A549 treated with CpdA at 1 μM for 4 hours (cell line): Measurements from ENCODE around the gene U2AF1L4. TPM values are rescaled to one million over a fixed set of nuclear protein-coding genes. Genes with fewer than 3 reads are reported as not detected.

Experiments used
- total RNA-seq: library from RNA; stranded (reverse); fragments of 200-300 nt; extraction: Qiagen RNA extraction; gene quantifications from 5 replicates; pipeline ENCODE4 v1.2.3, GENCODE V29; 2022; ENCODE audit warnings: low read depth

U2AF1L4 gene
- 26.6 to 28.4 TPM (median 27.0 TPM) in 5 replicates for total RNA-seq

DNA sequence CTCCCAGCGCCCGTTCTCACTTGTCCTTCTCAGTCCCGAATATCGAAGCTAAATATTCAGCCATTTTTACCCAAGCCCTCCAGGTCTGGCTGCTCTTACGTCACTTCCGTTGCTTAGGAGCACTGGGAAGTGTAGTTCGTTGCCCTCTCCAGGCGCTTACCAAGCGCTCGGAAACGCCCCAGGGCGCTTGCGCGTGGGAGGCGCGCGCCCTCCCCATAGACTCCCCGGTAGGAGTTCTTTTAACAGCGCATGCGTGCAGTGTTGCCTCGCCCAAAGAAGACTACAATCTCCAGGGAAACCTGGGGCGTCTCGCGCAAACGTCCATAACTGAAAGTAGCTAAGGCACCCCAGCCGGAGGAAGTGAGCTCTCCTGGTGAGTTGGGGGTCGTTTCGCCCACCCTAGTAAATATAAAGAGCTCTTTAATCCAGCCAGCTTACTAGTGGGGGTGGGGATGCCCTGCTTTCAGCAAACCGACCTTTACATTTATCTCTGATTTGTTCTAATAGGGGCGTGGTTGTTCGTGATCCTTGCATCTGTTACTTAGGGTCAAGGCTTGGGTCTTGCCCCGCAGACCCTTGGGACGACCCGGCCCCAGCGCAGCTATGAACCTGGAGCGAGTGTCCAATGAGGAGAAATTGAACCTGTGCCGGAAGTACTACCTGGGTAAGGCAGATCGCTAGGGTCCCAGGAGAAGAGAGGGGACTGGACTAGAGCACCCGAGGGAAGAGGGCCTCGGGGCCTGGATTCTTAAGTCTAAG, at the start of gene U2AF1L4, which contains the start of gene PSENEN:
U2AF1L4 (minus strand) TSS at position 91 of the 759 bp plus-strand sequence; CDS start at position 64, 27 bp downstream.
PSENEN (plus strand) TSS at position 324 of the 759 bp plus-strand sequence; CDS start at position 604, 280 bp downstream.

GRCh38 chr19:35775298-35776101, 30.3 kb upstream of the U2AF1L4 start, which contains the start of gene ARHGAP33:
Gene ARHGAP33, plus strand, starts transcription at chr19:35775564. Its CDS starts 95 bp downstream, at chr19:35775659.

GRCh38 chr19:35757749-35758608, 12.8 kb upstream of the U2AF1L4 start, which contains the start of gene PROSER3:
Gene PROSER3, plus strand, starts transcription at chr19:35758176. Its CDS starts 40 bp downstream, at chr19:35758216.

GRCh38 chr19:35756377-35757230, 11.4 kb upstream of the U2AF1L4 start, which contains the start of gene HSPB6:
Gene HSPB6, minus strand, starts transcription at chr19:35757029. Its CDS starts 21 bp downstream, at chr19:35757008.

GRCh38 chr19:35748106-35749020, 3.1 kb upstream of the U2AF1L4 start, which contains the start of gene LIN37:
Gene LIN37, plus strand, starts transcription at chr19:35748576. Its CDS starts 149 bp downstream, at chr19:35748725.

DNA sequence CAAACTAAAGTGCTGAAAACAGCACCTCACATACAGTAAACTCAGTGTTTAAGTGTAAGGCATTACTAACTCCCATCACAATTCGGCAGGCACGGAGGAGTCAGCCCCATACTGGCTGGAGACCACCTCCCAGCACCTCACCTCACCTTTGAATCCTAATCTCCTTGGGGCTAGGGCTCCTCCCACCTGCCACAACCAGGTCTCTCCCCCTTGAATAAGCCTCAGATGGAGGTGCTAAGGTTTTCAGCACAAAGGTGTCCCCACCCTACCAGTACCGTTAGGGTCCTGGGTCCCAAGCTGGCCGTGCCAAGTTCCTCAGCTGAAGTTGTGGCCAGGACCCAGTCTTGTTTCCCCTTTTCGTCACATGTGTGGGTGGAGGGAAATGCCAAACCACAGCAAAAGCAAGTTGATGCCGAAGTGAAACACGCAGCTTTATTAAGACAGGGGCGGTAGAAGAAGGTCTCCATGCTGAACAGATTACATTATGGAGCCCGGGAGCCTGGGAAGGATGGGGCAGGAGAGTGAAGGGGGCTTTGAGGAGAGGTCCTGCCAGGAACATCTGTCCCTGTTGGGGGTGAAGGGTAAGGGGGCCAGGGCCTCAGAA, 3.0 kb downstream of the U2AF1L4 start, which contains the start of gene IGFLR1:
IGFLR1 (minus strand) TSS at position 332 of the 604 bp plus-strand sequence. CDS start 1,272 bp downstream, outside the sequence.

DNA sequence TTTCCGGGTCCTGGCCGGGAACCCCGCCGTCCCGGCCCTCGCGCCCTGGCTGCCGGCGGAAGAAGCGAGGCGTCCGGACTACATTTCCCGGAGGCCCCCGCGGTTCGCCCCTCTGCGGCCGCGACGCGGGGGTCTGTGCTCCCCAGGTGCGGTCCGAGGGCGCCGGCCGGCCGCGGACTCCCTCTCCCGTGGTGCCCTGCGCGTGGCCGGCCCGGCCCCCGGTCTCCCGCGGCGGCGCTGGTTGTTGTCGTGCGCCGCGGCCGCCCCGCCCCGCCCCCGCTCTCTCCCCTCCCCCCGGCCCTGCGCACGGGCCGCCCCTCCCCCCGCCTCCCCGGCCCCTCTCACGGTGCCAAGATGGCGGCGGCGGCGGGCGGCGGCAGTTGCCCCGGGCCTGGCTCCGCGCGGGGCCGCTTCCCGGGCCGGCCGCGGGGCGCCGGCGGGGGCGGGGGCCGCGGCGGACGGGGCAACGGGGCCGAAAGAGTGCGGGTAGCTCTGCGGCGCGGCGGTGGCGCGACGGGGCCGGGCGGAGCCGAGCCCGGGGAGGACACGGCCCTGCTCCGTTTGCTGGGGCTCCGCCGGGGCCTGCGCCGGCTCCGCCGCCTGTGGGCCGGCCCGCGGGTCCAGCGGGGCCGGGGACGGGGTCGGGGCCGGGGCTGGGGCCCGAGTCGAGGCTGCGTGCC, 27.4 kb downstream of the U2AF1L4 start, which contains the start of gene KMT2B:
KMT2B (plus strand) TSS at position 339 of the 680 bp plus-strand sequence; CDS start at position 355, 16 bp downstream.

GRCh38 chr19:35704218-35704617, 41.0 kb downstream of the U2AF1L4 start, which contains the start of gene ZBTB32:
Gene ZBTB32, plus strand, starts transcription at chr19:35704558. Its CDS starts 10,069 bp downstream, at chr19:35714627.

Other genes starting within 250 kb of the U2AF1L4 start
- gene DMKN, start 231.8 kb downstream of the U2AF1L4 start, total RNA-seq = 30.7 to 39.2 TPM (median 32.3 TPM) in 5 replicates
- gene SBSN, start 217.1 kb downstream of the U2AF1L4 start, total RNA-seq = 3.3 to 4.8 TPM (median 3.7 TPM) in 5 replicates
- not detected in 5 replicates for gene GAPDHS, start 212.0 kb downstream of the U2AF1L4 start, total RNA-seq
- gene TMEM147, start 199.8 kb downstream of the U2AF1L4 start, total RNA-seq = 333 to 446 TPM (median 432 TPM) in 5 replicates
- 0.01 TPM in 1 of 5 replicates, not detected in the others for gene ATP4A, start 181.8 kb downstream of the U2AF1L4 start, total RNA-seq
- not detected in 5 replicates for gene PMIS2, start 159.2 kb downstream of the U2AF1L4 start, total RNA-seq
- 12.9 to 17.2 TPM (median 14.8 TPM) in 5 replicates for gene HAUS5, start 132.7 kb downstream of the U2AF1L4 start, total RNA-seq
- gene RBM42, start 116.4 kb downstream of the U2AF1L4 start, total RNA-seq = 143 to 210 TPM (median 201 TPM) in 5 replicates
- 1.5 to 2.6 TPM (median 2.4 TPM) in 5 replicates for gene ETV2, start 103.7 kb downstream of the U2AF1L4 start, total RNA-seq
- 1,280 to 1,484 TPM (median 1,422 TPM) in 5 replicates for gene COX6B1, start 97.1 kb downstream of the U2AF1L4 start, total RNA-seq
- gene UPK1A, start 78.9 kb downstream of the U2AF1L4 start, total RNA-seq = 0.62 to 1.1 TPM (median 0.86 TPM) in 5 replicates
- gene ZBTB32, start 40.9 kb downstream of the U2AF1L4 start, total RNA-seq = not detected in 5 replicates
- gene KMT2B, start 27.4 kb downstream of the U2AF1L4 start, total RNA-seq = 51.4 to 66.0 TPM (median 58.9 TPM) in 5 replicates
- gene IGFLR1, start 3.0 kb downstream of the U2AF1L4 start, total RNA-seq = 9.3 to 12.6 TPM (median 11.0 TPM) in 5 replicates
- gene PSENEN, start 233 bp upstream of the U2AF1L4 start, total RNA-seq = 278 to 327 TPM (median 289 TPM) in 5 replicates
- gene LIN37, start 3.2 kb upstream of the U2AF1L4 start, total RNA-seq = 17.4 to 27.7 TPM (median 23.3 TPM) in 5 replicates
- 0.26 to 0.50 TPM (median 0.38 TPM) in 5 replicates for gene HSPB6, start 11.6 kb upstream of the U2AF1L4 start, total RNA-seq
- 23.9 to 34.7 TPM (median 27.4 TPM) in 5 replicates for gene PROSER3, start 12.8 kb upstream of the U2AF1L4 start, total RNA-seq
- 3.5 to 8.1 TPM (median 5.6 TPM) in 5 replicates for gene ARHGAP33, start 30.1 kb upstream of the U2AF1L4 start, total RNA-seq
- gene PRODH2, start 67.4 kb upstream of the U2AF1L4 start, total RNA-seq = 0.17 to 0.50 TPM (median 0.25 TPM) in 5 replicates
- 0.41 to 0.83 TPM (median 0.49 TPM) in 5 replicates for gene NPHS1, start 107.1 kb upstream of the U2AF1L4 start, total RNA-seq
- gene KIRREL2, start 111.5 kb upstream of the U2AF1L4 start, total RNA-seq = 0.47 to 0.65 TPM (median 0.51 TPM) in 5 replicates
- 66.5 to 99.5 TPM (median 89.7 TPM) in 5 replicates for gene APLP1, start 123.2 kb upstream of the U2AF1L4 start, total RNA-seq
- gene NFKBID, start 155.1 kb upstream of the U2AF1L4 start, total RNA-seq = 6.9 to 9.4 TPM (median 8.2 TPM) in 5 replicates
- 0.40 to 0.81 TPM (median 0.57 TPM) in 4 of 5 replicates, not detected in the other for gene HCST, start 157.1 kb upstream of the U2AF1L4 start, total RNA-seq
- gene TYROBP, start 162.9 kb upstream of the U2AF1L4 start, total RNA-seq = not detected in 5 replicates
- 16.7 to 26.3 TPM (median 20.5 TPM) in 5 replicates for gene LRFN3, start 191.0 kb upstream of the U2AF1L4 start, total RNA-seq
- 30.3 to 52.4 TPM (median 46.9 TPM) in 5 replicates for gene SDHAF1, start 249.8 kb upstream of the U2AF1L4 start, total RNA-seq